NCI-H1436 treated with DMSO at 0.1 percent for 48 hours (cell line): ENCODE data around the gene SUPT5H.
A peak's percentile ranks its signal among the peaks of the same experiment; 100 is the strongest.

Experiments used
- DNase-seq: peaks from one replicate; lab custom pipeline; 2025; lab: John Stamatoyannopoulos, UW

Gene SUPT5H

DNA sequence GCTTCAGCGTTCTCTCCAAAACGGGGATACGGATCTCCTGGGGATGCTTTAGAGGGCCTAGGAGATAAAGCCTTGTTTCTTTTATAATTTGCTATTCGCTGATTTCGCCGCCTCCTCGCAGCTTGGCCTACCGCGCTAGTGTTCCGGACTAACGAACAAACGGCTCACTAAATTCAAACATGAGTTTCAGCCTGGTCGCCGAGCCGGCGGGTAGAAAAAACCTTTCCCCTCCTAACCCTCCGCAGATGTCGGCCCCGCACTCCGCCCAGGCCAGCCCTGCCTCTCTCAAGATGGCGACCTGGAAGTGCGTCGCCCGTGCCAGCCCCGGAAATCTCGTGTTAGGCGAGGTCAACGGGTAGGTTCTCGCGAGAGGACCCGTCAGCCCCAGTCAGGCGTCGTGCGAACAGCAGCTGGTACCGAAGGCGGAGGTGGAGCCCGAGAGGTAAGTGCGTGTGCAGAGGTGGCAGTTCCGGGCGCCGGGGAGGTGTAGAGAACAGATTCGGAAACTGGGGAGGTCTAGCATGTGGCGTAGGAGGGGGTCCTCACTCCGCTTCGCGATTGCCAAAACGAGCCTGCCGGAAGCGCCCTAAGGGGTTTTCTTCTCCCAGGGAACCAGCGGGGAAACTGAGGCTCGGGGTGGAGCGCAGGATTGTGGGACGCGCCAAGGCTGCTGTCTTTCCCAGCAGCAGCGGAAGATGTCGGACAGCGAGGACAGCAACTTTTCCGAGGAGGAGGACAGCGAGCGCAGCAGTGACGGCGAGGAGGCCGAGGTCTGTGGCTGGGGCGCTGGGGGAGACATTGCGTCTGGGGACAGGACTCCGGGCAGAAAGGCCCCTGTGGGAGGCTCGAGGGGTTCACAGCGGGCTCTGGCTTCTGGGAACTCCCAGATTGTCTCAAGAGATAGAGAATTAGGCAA lies at the start of gene SUPT5H:
Gene SUPT5H (plus strand): TSS at position 387 of the 916 bp plus-strand sequence. CDS start 309 bp downstream, at position 696.
- peak; percentile 89 for DNase-seq

DNA sequence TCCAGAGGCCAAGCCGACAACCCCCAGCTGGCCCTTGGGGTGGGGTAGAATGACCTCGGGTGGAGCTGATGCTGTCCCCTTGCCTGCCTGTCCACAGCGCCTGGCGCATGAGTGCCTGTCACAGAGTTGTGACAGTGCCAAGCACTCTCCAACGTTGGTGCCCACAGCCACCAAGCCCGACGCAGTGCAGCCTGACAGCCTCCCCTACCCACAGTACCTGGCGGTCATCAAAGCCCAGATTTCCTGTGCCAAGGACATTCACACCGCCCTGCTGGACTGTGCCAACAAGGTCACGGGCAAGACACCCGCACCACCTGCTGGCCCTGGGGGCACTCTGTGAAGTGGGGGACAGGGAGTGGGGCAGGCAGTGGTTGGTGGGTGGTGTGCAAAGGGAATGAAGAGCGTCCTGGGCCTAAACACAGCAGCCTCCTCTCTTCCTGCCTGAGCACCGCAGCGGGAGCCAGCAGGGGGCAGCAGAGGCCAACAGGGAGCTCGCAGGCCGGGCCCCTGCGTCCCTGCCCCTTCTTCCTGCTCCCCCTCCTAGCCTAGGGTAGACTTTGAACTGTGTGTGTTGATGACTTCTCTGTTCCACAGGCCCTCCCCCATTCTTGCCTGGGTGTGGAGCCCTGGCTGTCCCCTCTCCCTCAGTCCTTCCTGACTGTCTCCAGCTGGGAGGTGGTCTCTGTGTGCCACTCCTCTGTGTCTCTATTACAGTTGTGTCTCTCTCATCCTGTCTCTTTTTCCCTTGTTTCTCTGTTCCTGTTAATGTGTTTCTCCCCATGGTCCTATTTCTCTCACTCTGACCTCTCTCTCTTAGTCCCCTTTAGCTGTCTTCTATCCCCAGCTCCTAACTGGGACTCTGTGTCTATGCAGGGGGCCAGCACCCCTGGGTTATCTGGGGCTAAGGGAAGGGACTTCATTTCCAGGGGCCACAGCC lies 47.8 kb upstream of the SUPT5H start:
- DNase-seq: peak; percentile 41

GRCh38 chr19:39398297-39398864 lies 47.0 kb upstream of the SUPT5H start:
- DNase-seq: no peak

DNA sequence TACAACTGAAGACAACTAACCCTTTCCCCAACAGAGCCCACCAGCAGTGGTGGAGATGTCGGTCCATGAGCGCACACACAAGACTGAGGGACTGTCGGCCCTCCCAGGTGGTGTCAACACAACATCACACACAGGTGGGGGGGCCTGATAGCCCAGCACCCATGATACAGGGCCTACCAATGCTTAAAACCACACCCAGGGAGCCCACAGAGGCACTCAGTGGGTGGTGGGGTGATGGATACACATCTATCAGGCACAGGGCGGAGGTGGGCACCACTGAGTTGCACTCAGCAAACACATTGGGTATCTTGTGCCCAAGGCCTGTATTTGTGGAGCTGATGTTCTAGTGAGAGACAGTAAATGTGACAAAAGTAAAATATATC lies 45.7 kb upstream of the SUPT5H start:
- no peak for DNase-seq

DNA sequence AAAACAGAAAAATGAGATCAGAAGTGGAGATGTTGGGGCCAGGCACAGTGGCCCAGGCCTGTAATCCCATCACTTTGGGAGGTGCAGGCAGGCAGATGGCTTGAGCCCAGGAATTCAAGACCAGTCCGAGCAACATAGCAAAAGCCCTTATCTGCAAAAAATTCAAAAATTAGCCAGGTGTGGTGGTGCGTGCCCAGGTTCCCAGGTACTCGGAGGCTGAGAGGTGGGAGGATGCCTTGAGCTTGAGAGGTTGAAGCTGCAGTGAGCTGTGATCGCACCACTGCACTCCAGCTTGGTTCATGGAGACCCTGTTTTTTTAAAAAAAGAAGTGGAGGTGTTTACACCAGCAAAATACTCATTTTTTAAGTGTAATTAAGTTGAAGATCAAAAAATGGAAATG lies 45.3 kb upstream of the SUPT5H start:
- no peak for DNase-seq

- DNase-seq: no peak
Measured at GRCh38 chr19:39401070-39401548, 44.3 kb upstream of the SUPT5H start.

- DNase-seq: no peak
Measured at GRCh38 chr19:39401549-39402345, 43.6 kb upstream of the SUPT5H start.

DNA sequence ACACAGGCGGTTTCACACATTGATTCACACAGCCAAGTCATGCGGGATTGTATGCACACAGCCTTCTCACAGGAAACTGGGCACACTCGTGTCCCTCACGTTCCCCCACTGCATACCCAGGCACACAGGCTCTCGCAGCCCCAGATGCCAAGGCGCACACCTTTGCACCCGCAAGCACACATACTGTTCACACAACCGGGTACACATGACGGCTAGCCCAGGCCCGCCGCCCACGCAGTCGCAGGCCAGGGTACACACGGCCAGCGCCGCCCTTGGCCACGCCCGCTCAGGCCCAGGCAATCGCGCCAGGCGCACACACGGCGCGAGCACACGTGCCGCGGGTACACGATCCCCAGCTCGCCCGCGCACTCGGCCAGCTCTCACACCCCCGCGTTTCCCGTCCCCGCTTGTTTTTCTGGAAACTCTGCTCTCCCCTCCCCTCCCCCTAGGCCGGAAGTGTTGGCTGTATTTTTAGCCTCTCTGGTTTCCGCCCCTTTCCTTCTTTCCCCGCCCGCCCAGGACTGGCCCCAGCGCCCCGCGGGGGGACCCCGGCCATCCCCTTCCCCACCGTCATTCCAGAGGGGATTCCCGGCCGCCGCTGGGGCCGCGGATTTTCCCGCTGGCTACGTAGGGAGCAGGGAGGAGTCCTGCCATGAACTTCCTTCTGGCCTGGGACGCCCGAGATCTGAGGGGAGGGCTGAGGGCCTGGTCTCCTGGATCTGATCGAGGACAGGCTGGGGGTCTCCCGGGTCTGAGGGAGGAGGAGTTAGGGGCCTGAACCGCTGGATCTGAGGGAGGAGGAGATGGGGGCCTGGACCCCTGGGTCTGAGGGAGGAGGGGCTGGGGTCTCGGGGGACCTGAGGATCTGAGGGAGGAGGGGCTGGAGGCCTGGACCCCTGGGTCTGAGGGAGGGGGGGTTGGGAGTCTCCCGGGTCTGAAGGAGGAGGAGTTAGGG lies 42.8 kb upstream of the SUPT5H start:
- no peak for DNase-seq

GRCh38 chr19:39403331-39404312 lies 41.8 kb upstream of the SUPT5H start:
- no peak for DNase-seq

DNA sequence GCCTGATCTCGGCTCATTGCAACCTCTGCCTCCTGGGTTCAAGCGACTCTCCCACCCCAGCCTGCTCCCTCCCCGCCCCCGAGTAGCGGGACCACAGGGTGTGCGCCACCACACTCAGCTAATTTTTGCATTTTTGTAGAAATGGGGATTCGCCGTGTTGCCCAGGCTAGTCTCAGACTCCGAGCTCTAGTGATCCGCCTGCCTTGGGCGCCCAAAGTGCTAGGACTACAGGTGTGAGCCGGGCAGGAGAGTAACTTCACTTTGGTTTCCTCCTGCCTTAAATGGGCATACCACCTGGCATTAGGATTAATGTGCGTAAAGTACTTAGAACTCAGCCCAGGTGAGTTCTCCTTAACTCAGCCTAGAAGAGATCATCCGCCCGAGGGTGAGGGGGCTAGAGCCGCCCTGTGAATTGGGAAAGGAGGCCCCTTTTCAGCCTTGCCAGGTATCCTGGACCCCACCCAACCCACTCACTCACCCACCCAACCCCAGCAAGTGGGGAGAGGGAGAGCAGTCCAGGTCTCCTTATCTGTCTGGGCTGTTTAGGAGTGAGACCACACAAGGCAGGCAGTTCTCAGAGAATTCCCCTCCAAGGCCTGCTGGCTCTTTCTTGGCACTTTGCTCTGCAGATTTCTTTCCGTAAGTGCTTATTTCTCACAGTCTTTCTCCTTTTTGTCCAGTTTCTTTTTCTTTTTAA lies 40.0 kb upstream of the SUPT5H start:
- DNase-seq: no peak

DNA sequence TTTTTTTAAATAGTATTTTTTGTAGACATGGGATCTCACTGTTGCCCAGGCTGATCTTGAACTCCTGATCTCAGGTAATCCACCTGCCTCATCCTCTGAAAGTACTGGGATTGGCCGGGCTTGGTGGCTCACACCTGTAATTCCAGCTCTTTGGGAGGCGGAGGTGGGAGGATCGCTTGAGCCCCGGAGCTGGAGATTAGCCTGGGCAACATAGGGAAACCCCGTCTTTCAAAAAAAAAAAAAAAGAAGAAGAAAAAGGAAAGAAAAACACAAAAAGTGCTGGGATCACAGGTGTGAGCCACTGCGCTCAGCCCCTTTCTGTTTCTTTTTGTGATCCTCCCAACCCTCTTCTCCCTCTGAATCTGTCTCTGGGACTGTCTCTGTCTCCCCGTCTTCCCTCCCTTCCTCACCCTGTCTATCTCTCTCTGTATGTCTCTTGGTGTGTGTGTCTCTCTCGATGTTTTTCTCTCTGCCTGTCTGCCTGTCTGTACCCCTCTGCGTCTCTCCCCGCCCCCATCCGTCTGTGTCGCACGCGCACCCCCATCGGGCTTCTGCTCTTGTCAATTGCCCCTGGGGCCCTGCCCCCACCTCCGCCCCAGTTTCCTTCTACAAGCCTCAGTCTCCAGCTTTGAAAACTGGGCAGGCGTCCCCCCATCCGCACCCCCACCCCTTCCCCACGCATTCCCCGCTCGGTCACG lies 39.3 kb upstream of the SUPT5H start:
- DNase-seq: no peak

DNA sequence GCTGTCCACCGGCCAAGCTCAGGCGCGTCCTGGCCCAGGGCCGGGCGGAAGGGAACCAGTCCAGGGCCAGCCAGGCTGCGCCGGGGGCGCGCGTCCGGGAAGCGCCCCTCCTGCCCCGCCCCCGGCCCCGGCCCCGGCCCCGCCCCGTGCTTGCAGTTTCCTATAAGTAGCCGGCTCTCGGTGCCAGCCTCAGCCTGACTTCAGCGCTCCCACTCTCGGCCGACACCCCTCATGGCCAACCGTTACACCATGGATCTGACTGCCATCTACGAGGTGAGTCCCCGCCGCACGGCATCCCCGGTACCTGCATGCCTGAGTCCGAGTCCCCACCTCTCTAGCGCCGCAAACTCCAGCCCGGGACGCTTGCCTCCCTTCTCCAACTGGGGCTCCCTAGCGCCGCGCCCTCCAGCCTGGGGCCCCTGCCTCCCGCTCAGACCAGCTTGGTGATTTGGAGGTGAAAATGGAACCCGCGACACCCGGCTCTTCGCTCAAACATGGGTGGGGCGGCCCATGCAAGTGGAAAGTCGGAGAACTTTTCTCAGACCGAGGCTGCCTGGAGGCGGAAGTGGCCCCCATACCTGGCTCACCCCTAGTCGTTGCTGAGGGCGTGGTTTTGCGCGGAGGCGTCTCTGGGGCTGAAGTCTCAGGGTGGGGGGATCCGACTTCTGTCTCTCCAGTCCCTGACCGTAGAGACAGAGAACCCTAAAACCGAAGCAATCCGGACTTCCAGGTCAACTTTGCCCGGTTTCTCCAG lies 38.5 kb upstream of the SUPT5H start, which contains the start of gene ZFP36:
Gene ZFP36 (plus strand): TSS at position 192 of the 754 bp plus-strand sequence. CDS start 58 bp downstream, at position 250.
- DNase-seq: no peak

GRCh38 chr19:39407410-39407659 lies 38.0 kb upstream of the SUPT5H start:
- DNase-seq: no peak

GRCh38 chr19:39407660-39408391 lies 37.6 kb upstream of the SUPT5H start:
- no peak for DNase-seq

DNA sequence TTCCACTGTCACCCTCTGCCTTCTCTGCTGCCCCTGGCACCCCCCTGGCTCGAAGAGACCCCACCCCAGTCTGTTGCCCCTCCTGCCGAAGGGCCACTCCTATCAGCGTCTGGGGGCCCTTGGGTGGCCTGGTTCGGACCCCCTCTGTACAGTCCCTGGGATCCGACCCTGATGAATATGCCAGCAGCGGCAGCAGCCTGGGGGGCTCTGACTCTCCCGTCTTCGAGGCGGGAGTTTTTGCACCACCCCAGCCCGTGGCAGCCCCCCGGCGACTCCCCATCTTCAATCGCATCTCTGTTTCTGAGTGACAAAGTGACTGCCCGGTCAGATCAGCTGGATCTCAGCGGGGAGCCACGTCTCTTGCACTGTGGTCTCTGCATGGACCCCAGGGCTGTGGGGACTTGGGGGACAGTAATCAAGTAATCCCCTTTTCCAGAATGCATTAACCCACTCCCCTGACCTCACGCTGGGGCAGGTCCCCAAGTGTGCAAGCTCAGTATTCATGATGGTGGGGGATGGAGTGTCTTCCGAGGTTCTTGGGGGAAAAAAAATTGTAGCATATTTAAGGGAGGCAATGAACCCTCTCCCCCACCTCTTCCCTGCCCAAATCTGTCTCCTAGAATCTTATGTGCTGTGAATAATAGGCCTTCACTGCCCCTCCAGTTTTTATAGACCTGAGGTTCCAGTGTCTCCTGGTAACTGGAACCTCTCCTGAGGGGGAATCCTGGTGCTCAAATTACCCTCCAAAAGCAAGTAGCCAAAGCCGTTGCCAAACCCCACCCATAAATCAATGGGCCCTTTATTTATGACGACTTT lies 36.8 kb upstream of the SUPT5H start:
- no peak for DNase-seq
